NCI-H446 (cell line): Measurements from ENCODE around the gene MTF2.
"Not testable (repeated sequence)": the region's sequence is repeated elsewhere in the genome, so short reads cannot be mapped to it uniquely, and the experiment has no call there.

Source experiments
- DNase-seq, 2 experiments: peaks; one replicate each; lab custom pipeline; 2025; lab: John Stamatoyannopoulos, UW

MTF2 gene

DNA sequence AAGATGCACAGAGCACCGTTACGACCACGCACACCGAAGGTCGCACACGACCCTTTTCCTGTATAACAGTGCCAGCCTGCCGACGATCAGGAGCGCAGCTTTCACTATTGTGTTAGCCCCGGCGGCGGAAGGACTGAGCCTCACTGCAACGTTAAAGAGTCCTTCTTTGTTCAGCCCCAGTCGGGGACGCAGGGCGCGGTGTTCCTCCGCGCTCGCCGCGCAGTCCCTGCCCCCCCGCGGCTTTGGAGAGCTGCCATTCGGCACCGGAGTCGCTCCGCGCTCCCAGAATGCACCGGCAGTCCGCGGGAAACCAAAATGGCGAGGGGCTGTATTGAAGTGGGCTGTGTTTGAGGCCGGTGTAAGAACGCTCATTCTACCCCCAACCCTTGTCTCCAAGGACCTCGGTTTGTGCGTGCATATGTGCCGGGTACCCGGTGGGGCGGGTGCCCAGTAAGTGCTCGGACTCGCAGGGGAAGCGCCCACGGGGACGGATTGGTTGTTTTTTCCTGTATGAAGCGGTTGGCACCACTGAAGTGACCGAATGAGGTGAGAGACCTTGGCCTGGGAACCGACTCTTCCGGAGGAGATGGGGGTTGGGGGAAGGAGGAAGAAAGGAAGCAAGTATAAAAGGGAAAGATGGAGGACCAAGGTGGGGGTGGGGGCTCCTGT is at the start of gene MTF2:
MTF2 (plus strand) TSS at position 298 of the 669 bp plus-strand sequence; CDS start at position 542, 244 bp downstream.
- DNase-seq, result peak; percentile 91 to 99

DNA sequence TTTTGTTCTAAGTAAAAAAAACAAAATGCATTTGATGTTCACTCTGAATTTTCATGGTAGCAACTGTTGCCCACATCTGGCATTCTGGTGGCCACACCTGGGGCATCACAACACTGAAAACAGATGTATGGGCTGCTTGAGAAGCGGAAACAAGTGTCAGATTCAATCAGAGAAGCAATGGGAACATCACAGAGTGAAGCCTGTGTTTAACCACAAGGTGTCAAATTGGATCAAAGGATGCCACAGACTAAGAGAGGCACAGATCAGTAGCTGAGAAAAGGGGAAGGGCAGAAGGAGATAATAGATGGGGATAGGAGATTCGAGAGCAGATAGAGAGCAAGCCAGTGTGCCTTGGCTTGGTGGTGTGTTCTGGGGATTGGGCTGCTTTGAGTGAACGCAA is 49.8 kb upstream of the MTF2 start:
- DNase-seq, result no peak

- not testable (repeated sequence) for DNase-seq
These were observed 48.9 kb upstream of the MTF2 start for GRCh38 chr1:93030191-93030590.

DNA sequence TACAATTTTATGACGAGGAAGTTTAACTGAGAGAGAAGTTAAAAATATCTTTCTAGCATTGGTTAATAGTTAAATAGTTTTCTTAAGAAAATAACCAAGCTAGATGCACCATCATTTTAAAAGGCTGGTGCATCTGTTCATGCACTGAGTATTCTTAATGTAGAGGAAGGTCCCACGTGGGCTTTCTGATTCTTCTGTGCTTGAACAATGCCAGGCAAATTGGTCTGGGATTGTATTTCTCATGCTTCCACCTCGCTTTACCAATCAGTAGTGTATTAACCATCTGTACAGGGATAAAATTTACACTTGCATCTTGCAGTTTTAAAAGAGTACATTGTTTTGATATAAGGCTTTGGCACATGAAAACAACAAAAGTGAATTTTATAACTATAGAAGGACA is 47.4 kb upstream of the MTF2 start:
- peak in 1 of 2 experiments; percentile 22 for DNase-seq

DNA sequence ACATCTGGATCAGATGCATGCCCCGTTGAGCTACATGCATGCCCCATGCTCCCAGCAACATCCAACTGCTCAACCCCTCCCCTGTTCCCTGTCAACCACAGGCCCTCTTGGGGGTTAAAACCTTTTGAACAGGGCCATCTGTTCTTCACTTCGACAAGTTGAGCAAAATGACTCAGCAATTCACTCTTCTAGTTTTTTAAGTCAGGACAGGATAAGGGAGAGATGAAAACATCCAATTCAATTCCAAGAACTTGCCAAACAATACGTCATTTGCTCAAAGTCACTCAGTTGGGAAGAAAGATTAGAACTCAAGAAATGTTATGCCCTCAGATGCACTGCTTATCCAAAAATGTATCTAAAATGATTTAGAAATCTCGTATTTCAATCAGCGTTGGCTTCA is 46.1 kb upstream of the MTF2 start:
- peak; percentile 31 to 79 for DNase-seq

DNA sequence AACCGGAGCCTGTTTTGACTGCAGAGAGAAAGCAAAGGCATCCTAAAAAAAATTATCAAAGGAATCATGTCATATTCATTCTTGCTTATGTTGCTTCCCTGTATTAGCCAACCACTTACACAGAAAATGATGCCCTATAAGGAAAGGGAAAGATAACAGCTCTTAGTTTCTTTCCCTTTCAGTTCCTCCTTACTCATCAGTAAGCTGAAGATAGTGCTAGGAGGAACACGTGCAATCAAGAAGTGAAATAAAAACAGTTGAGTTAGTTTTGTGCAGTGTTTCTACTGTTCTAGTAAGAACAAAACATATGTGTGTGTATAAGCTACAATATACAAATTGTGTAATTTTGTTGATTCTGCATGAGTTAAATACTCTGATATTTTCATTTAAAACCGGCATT is 45.3 kb upstream of the MTF2 start:
- no peak for DNase-seq

GRCh38 chr1:93034397-93034796 is 44.7 kb upstream of the MTF2 start:
- no peak for DNase-seq

GRCh38 chr1:93036672-93037071 is 42.4 kb upstream of the MTF2 start:
- DNase-seq, result no peak

DNA sequence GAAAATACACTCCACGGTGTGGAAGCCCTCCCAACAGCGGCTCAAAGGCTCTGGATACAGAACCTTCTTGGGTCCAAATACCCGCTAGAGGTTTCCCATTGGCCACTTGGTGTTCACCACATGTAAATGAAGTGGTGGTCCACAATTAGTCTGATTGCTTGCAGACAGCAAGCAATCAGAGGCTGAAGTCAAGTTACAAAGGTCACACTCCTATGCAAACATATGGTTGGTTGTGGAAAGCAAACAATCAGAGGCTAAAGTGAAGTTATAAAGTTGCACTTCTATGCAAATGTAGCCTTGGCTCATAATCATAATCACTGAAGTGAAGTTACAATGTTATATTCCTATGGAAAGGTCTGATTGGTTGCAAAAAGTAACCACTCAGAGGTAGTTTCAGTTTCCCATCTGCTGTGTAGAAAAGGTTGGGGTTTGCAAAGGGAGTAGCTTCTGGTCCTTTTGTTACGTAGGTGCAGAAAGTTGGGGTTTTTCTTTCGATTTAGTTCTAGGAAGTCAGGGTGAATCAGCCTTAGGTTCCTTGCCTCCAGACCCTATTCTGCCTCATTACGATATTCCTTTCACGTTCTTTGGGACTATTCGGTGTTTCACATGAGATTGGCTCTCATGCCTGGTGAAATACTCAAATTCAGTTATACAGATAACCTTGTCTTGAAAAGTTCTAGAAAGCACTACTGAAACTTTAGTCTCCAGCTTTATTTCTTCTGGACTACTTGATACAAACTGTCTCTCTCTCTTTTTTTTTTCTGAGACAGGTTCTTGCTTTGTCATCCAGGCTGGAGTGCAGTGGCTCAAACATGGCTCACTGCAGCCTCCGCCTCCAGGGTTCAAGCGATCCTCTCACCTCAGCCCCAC is 36.7 kb upstream of the MTF2 start:
- no peak for DNase-seq

- no peak for DNase-seq
These were observed 36.0 kb upstream of the MTF2 start for GRCh38 chr1:93043057-93043557.

DNA sequence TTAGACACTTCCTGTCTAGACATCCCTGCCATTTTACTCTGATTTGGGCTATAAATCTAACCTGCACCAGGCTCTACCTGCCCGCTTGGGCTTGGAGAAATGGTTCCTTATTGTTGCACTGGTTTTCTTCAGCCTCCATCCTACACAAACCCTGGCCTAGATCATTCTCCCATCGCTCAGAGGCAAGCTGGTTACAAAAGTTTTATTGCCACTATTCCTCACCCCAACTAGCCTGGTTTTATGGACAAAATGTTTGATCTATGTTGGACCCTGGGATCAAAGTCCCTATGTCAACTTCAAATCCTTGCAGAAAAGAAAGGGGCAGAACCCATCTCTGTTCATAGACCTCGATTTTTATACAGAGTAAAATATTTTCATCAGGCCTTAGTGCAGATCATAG is 31.5 kb upstream of the MTF2 start:
- DNase-seq, result no peak

GRCh38 chr1:93051961-93052360 is 27.1 kb upstream of the MTF2 start:
- peak; percentile 53 to 90 for DNase-seq

- no peak for DNase-seq
These were observed 22.9 kb upstream of the MTF2 start for GRCh38 chr1:93056214-93056613.

DNA sequence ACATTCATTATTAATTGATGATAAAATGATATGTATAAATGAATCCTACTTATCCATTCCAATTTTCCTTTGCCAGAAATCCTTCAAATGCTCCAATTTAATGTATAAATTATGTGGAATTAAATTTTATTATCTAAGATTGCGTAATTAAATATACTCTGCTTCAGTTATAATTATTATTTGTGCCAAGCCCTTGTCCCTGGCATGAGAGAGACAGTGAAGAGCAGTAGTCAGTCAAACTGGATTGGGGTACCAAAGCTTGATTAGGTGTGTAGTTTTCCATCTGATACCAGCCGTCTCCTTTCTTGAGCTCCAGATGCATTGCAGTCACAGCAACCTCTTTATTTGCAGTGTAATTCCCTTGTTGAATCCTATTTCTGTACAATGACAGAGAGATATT is 22.4 kb upstream of the MTF2 start:
- no peak for DNase-seq

DNA sequence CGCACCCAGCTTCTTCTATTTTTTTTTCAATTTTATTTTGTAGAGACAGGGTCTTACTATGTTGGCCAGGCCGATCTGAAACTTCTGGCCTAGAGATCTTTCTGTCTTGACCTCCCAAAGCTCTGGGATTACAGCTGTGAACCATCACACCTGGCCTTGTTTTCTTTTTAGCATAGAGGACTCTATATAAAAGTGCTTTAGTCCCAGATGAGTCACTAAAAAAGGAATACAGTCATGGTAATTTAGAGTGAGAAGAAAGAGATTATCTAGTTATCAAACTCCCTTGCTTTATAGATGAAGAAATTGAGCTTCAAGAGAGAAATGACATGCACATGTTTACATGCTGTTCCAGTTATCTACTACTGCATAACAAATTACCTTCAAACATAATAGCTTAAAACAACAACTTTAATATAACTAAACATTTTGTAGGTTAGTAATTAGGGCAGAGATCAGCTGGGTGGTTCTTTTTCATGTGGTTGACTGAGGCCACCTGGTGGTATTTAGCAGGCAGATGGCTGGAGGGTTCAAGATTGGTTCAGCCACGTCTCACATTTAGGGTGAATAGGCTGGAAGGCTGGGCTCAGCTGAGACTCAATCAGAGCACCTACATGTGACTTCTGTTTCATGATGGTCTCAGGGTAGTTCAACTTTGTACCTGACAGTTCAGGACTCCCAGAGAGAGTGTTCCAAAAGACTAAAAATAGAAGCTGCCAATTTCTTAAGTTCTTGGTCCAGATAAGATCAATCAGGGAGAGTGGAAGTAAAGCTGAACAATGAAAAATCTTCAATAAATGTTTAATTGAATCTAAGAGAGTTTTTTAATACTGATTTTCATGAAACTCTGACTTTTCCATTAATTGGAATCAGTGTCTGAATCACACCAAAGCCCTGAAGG is 16.9 kb upstream of the MTF2 start:
- DNase-seq, result peak; percentile 38 to 72

DNA sequence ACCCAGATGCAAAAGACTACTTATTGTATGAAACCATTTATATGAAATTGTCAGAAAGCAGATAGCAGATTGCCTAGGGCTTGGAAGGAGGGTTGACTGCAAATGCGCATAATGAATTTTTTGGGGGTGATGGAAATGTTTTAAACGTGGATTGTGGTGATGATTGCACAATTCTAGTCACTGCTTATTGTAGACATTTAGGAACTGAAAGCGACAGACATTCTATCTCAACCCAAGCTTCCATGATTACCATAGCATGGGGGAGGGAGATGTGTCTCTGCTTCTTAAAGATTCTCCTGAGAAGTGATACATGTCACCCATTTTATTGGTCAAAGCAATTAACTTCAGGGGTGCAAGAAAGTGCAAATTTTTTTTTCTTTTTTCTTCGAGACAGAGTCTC is 2.8 kb upstream of the MTF2 start:
- DNase-seq, result no peak

DNA sequence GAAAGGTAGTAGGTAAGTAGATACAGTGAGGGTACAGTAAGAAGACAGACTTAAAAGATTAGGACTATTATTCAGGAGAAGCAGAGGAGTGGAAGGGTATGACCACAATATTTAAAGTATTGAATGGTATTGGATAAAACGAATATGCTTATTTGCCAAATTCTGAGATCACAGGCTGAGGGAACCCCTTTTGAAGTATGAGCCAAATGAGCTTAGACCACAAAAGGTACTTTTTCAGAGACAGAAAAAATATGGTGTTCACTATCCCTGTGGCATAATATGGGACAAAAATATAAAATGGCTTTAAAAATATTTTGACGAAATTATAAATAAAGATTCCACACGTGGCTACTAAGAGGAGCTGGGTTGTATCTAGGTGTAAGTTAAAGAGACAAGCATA is 880 bp upstream of the MTF2 start:
- DNase-seq, result no peak

DNA sequence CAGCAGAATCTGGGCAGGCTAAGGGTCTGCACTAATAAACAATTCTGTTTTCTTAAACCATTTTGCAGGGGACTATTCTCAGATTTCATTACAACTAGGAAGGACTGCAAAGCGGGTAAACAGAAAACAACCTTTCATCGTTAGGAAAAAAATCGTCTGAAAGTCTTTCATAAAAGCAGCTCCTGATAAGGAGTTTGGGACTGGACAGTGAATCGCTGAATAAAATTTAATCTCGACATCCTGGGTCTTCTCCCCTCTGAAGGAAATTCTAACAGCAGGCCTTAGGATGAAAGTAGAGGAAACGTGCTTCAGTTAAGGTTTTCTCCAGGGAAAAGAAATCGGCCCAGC is 471 bp upstream of the MTF2 start:
- DNase-seq, result no peak

DNA sequence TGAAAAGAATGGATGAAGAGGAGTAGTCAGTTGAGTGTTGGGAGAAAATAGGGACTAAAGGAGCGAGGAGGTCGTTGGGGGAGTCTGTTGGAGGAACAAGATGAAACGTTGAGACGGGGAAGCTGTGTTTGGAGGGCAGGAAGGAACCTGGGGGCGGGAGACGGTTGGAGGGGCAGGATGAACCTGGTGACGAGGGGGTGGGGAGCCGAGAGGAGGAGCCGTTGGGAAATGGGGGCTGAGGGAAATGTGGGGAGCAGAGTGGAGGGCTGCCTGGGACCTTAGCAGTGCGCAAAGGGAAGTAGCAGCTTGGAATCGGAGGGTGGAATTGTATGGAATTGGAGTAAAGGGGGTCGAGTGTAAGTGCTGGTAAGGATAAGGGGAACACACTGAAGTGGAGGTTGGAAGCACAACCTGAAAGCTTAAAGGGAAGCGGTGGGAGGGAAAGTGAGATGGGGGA is 630 bp downstream of the MTF2 start:
- no peak for DNase-seq

DNA sequence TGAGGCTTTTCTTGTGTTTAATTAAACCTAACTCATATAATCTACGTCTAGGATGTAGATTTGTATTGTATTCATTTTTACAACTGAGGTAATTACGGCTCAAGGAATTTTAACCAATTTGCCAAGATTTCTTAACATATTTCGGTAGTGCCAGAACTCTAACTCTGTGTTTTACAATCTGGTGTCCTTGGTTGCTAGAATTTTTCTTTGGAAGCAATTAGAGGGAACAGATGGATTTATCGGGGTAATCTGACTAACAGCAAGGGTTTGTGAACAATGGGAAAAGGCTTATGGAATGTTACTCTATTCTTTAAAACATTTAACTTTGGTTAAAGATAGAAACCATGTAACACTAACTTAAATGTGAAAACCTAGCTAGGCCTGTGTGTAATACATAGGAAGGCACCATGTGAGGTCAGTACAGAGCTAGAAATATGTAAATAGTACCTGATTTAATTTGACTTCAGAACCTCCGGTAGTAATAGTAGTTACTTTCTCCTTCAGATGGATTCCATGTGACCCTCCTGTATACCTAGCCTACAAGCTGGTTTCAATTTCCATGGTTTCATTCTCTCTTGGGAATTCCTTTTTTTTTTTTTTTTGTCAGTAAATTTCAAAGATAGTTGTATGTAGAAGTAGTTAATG is 1.2 kb downstream of the MTF2 start:
- peak; percentile 19 to 58 for DNase-seq

DNA sequence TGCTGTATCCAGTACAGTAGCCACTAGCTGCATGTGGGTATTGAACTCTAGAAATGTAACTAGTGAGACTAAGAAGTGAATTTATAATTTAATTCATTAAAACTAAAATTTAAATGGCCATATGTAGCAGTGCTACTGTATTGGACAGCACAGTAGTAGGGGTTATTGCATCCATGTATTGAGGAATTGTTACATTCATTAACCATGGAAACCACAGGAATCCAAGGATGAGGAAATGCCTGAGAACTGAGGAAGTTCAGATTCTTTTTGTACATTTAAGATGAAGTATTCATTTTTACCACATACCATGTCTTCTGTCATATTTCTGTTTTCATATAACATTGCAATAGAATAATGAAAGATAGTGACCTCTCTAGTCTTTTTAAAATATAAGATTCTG is 2.6 kb downstream of the MTF2 start:
- no peak for DNase-seq

- DNase-seq, result no peak
These were observed 3.2 kb downstream of the MTF2 start for GRCh38 chr1:93082313-93082712.
